ENCODE data around the gene ARHGEF4. TPM values are rescaled to one million over a fixed set of nuclear protein-coding genes. Genes with fewer than 3 reads are reported as not detected.

Gene ARHGEF4
- total and polyA plus RNA-seq, 2 experiments from 2014 or later = 26.0 to 82.2 TPM

- no peak for TF ChIP-seq CTCF (IDR thresholded peaks at IDR 0.05; ENCODE audit: low read depth, low read length)
- no peak for DNase-seq (ENCODE audit: low read depth in 1 of 2, low spot score in 1 of 2)
Measured at GRCh38 chr2:130846686-130847375, 10.1 kb downstream of the ARHGEF4 start.

GRCh38 chr2:130847776-130848525 is 11.2 kb downstream of the ARHGEF4 start:
- Histone ChIP-seq H3K4me1 (ENCODE audit: low read depth) (no peaks in the 10 kb centered on the region), H3K27ac (no peak overlapping the region), H3K4me3 (no peak overlapping the region), H3K9me3 (ENCODE audit: low read depth) (no peaks in the 10 kb centered on the region), H3K27me3 (no peaks in the 10 kb centered on the region), H3K36me3 (no peaks in the 10 kb centered on the region)
- DNase-seq (ENCODE audit: low read depth in 1 of 2, low spot score in 1 of 2) = no peak
- no peak for TF ChIP-seq CTCF (IDR thresholded peaks at IDR 0.05; ENCODE audit: low read depth, low read length)

More at GRCh38 chr2:130846686-130847375, 10.1 kb downstream of the ARHGEF4 start:
- Histone ChIP-seq H3K36me3 (no peaks in the 10 kb centered on the region), H3K9me3 (ENCODE audit: low read depth) (no peaks in the 10 kb centered on the region), H3K4me3 (no peak overlapping the region), H3K27me3 (no peaks in the 10 kb centered on the region), H3K4me1 (ENCODE audit: low read depth) (no peaks in the 10 kb centered on the region), H3K27ac (no peak overlapping the region)

GRCh38 chr2:130848526-130849210 is 12.0 kb downstream of the ARHGEF4 start:
- TF ChIP-seq CTCF (IDR thresholded peaks at IDR 0.05; ENCODE audit: low read depth, low read length) = no peak
- no peaks in the 10 kb centered on the region for H3K27me3 ChIP-seq

GRCh38 chr2:130849896-130850787 is 13.4 kb downstream of the ARHGEF4 start:
- TF ChIP-seq CTCF (IDR thresholded peaks at IDR 0.05; ENCODE audit: low read depth, low read length) = no peak
- no peaks in the 10 kb centered on the region for H3K27me3 ChIP-seq
- H3K27ac ChIP-seq = no peak overlapping the region
- no peaks in the 10 kb centered on the region for H3K4me1 ChIP-seq (ENCODE audit: low read depth)
- no peaks in the 10 kb centered on the region for H3K9me3 ChIP-seq (ENCODE audit: low read depth)
- no peaks in the 10 kb centered on the region for H3K36me3 ChIP-seq
- H3K4me3 ChIP-seq = no peak overlapping the region
- DNase-seq (ENCODE audit: low read depth in 1 of 2, low spot score in 1 of 2) = no peak

More at GRCh38 chr2:130848526-130849210, 12.0 kb downstream of the ARHGEF4 start:
- H3K4me1 ChIP-seq (ENCODE audit: low read depth) = no peaks in the 10 kb centered on the region
- DNase-seq (ENCODE audit: low read depth in 1 of 2, low spot score in 1 of 2) = peak in 1 of 2 donors; percentile 14
- H3K36me3 ChIP-seq = no peaks in the 10 kb centered on the region
- H3K27ac ChIP-seq = no peak overlapping the region
- no peaks in the 10 kb centered on the region for H3K9me3 ChIP-seq (ENCODE audit: low read depth)
- no peak overlapping the region for H3K4me3 ChIP-seq
